Measurements from ENCODE around the gene GTPBP3. TPM values are rescaled to one million over a fixed set of nuclear protein-coding genes. Genes with fewer than 3 reads are reported as not detected.

GTPBP3 gene
- total and polyA plus RNA-seq, 2 experiments from 2014 or later: 34.9 to 95.6 TPM

DNA sequence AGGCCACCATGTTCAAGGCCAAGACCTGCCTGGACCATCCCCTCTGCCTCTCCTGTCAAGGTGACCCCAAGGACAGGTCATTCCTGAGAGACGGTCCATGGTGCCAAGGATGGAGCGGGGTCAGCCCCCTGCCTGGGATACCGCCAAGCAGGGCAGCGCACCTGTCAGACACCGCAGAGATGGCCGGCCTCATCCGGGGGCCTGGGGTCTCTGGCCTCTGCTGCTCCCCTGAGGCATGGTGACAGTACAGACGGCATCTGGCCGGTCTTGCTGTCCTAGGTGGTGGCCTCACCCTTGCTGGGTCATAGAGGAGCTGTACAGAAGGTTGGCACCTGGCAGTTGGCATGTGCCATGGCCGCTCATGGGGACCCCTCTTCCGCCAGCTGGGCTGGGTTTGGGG lies 16.9 kb upstream of the GTPBP3 start:
- H3K36me3 ChIP-seq: peaks cover 8% of the 10 kb centered on the region
- H3K4me3 ChIP-seq: no peak overlapping the region
- H3K27me3 ChIP-seq: no peaks in the 10 kb centered on the region
- no peaks in the 10 kb centered on the region for H3K4me1 ChIP-seq (ENCODE audit: low read depth)
- no peaks in the 10 kb centered on the region for H3K9me3 ChIP-seq (ENCODE audit: low read depth)
- TF ChIP-seq, protein P1, sequence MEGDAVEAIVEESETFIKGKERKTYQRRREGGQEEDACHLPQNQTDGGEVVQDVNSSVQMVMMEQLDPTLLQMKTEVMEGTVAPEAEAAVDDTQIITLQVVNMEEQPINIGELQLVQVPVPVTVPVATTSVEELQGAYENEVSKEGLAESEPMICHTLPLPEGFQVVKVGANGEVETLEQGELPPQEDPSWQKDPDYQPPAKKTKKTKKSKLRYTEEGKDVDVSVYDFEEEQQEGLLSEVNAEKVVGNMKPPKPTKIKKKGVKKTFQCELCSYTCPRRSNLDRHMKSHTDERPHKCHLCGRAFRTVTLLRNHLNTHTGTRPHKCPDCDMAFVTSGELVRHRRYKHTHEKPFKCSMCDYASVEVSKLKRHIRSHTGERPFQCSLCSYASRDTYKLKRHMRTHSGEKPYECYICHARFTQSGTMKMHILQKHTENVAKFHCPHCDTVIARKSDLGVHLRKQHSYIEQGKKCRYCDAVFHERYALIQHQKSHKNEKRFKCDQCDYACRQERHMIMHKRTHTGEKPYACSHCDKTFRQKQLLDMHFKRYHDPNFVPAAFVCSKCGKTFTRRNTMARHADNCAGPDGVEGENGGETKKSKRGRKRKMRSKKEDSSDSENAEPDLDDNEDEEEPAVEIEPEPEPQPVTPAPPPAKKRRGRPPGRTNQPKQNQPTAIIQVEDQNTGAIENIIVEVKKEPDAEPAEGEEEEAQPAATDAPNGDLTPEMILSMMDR (IDR thresholded peaks at IDR 0.05; ENCODE audit: low read depth, low read length): no peak
- no peak for DNase-seq (ENCODE audit: low read depth in 1 of 2, low spot score in 1 of 2)
- H3K27ac ChIP-seq: no peak overlapping the region

DNA sequence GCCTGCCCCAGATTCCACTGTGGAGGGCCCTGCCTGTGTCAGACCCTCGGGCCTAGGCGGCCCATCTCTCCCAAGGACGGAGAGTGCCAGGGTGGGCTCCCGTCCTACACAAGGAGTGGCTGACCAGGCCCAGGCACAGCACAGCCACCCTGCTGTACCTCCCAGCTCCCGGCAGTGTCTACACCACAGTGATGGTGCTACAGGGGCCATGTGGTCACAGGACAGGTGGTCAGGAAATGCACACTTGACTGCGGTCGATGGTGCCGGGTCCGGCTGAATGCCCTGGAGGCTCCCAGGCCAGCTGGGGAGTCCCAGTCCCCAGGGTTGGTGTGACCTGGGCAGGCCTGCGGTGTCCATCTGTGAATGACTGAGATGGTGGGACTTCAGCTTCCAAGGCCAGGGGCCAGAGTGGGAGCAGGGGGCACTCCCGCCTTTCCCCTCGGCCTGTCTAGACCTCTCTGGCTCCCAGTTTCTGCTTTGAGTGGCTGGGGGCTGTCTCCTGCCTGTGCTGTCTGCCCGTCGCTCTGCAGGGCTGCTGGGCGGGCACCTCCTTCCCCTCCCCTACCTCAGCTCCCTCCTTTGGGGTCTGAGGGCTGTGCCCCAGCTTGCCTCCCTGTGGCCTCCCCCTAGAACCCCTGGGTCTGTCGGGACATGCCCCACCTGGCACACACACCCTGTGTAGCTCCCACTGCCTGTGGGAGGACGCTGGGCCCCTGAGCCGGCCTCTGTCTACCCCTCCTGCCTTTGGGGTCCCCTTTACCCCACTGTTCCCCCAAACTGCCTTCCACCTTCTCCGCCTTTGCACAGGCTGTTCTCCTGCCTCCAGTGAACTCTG lies 15.5 kb upstream of the GTPBP3 start:
- TF ChIP-seq, protein P1 (IDR thresholded peaks at IDR 0.05; ENCODE audit: low read depth, low read length): no peak
- H3K36me3 ChIP-seq: peaks cover 8% of the 10 kb centered on the region
- DNase-seq (ENCODE audit: low read depth in 1 of 2, low spot score in 1 of 2): no peak
- H3K27me3 ChIP-seq: no peaks in the 10 kb centered on the region
- H3K4me3 ChIP-seq: no peak overlapping the region
- no peaks in the 10 kb centered on the region for H3K4me1 ChIP-seq (ENCODE audit: low read depth)
- no peaks in the 10 kb centered on the region for H3K9me3 ChIP-seq (ENCODE audit: low read depth)
- no peak overlapping the region for H3K27ac ChIP-seq

DNA sequence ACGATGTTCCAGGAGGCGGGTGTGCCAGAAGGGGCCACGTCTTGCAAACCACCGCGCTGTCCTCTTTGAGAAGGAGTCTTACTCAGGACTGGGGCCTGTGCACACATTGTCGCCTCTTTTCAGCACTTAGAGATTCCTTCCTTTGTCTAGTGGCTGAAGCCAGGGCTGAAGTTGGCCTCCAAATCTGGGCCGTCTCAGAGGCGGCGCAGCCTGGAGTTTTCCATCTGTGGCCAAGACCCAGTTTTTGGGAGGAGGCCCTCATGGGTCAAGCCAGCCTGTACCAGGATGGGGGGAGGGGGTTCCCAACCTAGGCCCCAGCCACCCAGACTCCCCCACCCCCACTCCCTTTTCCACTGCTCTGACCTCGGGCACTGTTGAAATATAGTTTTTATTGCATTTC lies 14.5 kb upstream of the GTPBP3 start:
- H3K4me1 ChIP-seq (ENCODE audit: low read depth): peaks cover 4% of the 10 kb centered on the region
- TF ChIP-seq, protein P1 (IDR thresholded peaks at IDR 0.05; ENCODE audit: low read depth, low read length): no peak
- no peak overlapping the region for H3K4me3 ChIP-seq

DNA sequence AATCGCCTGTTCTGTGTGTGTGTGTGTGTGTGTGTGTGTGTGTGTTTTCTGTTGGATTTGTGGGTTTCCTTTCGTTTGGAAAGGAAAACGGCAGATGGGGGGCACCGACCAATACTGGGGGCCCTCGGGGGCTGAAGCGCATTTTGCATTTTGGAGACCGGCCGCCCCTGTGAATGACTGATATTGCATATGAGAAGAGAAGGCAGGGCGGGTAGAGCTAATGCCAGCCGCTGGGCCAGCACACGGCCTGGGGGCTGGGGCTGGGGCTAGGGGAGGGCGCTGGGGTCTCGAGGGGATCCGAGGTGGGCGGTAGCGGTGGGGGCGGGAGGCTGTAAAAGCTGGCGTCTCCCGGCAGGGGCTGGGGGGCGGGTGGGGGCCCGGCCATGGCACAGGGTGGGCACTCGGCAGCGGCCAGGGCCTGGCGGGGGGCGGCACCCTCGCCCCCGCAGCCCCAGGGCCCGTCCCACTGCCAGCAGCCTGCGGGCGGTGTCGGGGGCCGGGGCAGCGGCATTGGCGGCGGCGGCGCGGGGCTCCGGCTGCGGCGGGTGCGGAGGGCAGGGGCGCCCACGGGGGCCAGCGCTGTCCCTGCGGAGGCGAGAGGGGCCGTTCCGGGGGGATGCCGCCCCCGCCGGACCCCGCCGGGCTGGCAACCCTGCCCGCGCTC lies 13.9 kb upstream of the GTPBP3 start:
- TF ChIP-seq, protein P1 (IDR thresholded peaks at IDR 0.05; ENCODE audit: low read depth, low read length): no peak
- H3K36me3 ChIP-seq: peaks cover 8% of the 10 kb centered on the region
- H3K27me3 ChIP-seq: no peaks in the 10 kb centered on the region
- peaks cover 4% of the 10 kb centered on the region for H3K4me1 ChIP-seq (ENCODE audit: low read depth)
- H3K9me3 ChIP-seq (ENCODE audit: low read depth): no peaks in the 10 kb centered on the region
- no peak overlapping the region for H3K27ac ChIP-seq
- DNase-seq (ENCODE audit: low read depth in 1 of 2, low spot score in 1 of 2): no peak
- H3K4me3 ChIP-seq: no peak overlapping the region

More for the DNA sequence above, 14.5 kb upstream of the GTPBP3 start:
- Histone ChIP-seq H3K9me3 (ENCODE audit: low read depth) (no peaks in the 10 kb centered on the region), H3K27ac (no peak overlapping the region), H3K36me3 (peaks cover 8% of the 10 kb centered on the region), H3K27me3 (no peaks in the 10 kb centered on the region)
- no peak for DNase-seq (ENCODE audit: low read depth in 1 of 2, low spot score in 1 of 2)

DNA sequence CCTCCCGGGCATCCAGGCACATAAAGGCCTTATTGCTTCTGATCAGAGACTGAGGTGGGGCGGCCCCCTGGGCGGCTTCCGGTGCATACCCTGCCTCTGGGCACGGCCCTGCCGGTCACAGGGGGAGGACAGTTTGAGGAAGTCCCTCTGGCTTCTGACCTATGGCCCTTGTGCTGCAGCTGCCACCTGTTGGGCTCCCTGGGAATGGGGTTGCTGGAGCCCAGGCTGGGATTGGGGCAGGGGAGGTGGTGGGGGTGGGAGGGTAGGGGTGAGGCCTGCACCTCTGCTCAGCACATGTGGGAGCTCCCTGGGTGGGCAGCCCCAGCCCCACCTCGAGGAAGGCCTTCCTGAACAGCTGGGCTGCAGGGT lies 13.4 kb upstream of the GTPBP3 start:
- DNase-seq (ENCODE audit: low read depth in 1 of 2, low spot score in 1 of 2): no peak
- Histone ChIP-seq H3K4me1 (ENCODE audit: low read depth) (peaks cover 4% of the 10 kb centered on the region), H3K27me3 (peaks cover 3% of the 10 kb centered on the region), H3K27ac (no peak overlapping the region), H3K9me3 (ENCODE audit: low read depth) (no peaks in the 10 kb centered on the region), H3K36me3 (peaks cover 8% of the 10 kb centered on the region), H3K4me3 (no peak overlapping the region)
- TF ChIP-seq, protein P1 (IDR thresholded peaks at IDR 0.05; ENCODE audit: low read depth, low read length): no peak

Measured in cardiac muscle cell (in vitro differentiated cells and primary cell).